GM12878 (cell line): ENCODE measurements around the gene HS3ST6. TPM values are rescaled to one million over a fixed set of nuclear protein-coding genes. Genes with fewer than 3 reads are reported as not detected.

Source experiments
- ATAC-seq: fragments of 200-7000 bp; cut with Tn5 transposase; 3 replicates; pipeline ENCODE4 v1.9.1; 2020; ENCODE audit warnings: mild to moderate bottlenecking, moderate library complexity
- BruUV-seq: library from RNA; stranded (reverse); fragments of 400-500 nt; replicated peaks from 2 replicates; lab custom pipeline; 2021; lab: Mats Ljungman, UMichigan
- CTCF ChIA-PET: fragments of 300-600 bp; sonication (Branson Sonifier 250); formaldehyde crosslinking; extraction: SDS; loops from one replicate; lab custom pipeline; 2021; ENCODE audit warnings: inconsistent platforms; lab: Yijun Ruan, JAX
- POLR2A ChIA-PET: fragments of 350-600 bp; formaldehyde crosslinking; extraction: SDS; loops from one replicate; lab custom pipeline; 2021; ENCODE audit warnings: inconsistent platforms; lab: Charles Lee
- RAD21 ChIA-PET: fragments of 300-600 bp; sonication (Branson Sonifier 250); formaldehyde crosslinking; loops from one replicate; lab custom pipeline; 2023; ENCODE audit warnings: antibody characterized with exemption; ENCODE audit not compliant: unreplicated experiment; lab: Charles Lee
- SMC1A ChIA-PET: fragments of 300-600 bp; sonication (Branson Sonifier 250); formaldehyde crosslinking; loops from one replicate; lab custom pipeline; 2023; ENCODE audit not compliant: unreplicated experiment, uncharacterized antibody; lab: Charles Lee
- DNase-seq: peaks from one replicate; pipeline ENCODE4 v3.0.0-alpha.2; 2011; ENCODE audit warnings: low read depth, low spot score
- FAIRE-seq: peaks from 3 replicates; lab custom pipeline; 2011; peaks lifted over from hg19 to GRCh38; lab: Jason Lieb, UNC
- H2AFZ ChIP-seq: 2 replicates; pipeline ENCODE4 v1.6.0; 2011; ENCODE audit warnings: low read depth, low read length, control low read depth; ENCODE audit not compliant: control insufficient read depth
- H3K27ac ChIP-seq: 2 replicates; pipeline ENCODE4 v1.5.1; 2011; ENCODE audit warnings: control low read depth; ENCODE audit not compliant: control insufficient read depth, insufficient read depth
- H3K27me3 ChIP-seq, 2 experiments: replicated peaks in 1 of 2; 2 replicates each; pipeline versions ENCODE4 v1.6.0 to v1.6.1; 2011; ENCODE audit warnings: low read length in 1 of 2; ENCODE audit not compliant: control insufficient read depth in 2 of 2, insufficient read depth in 2 of 2
- H3K36me3 ChIP-seq, 2 experiments: 2 replicates each; pipeline ENCODE4 v1.5.1; 2011; ENCODE audit warnings: low read length in 1 of 2; ENCODE audit not compliant: control insufficient read depth in 2 of 2, insufficient read depth in 2 of 2
- H3K4me1 ChIP-seq: 2 replicates; pipeline ENCODE4 v1.6.1; 2011; ENCODE audit warnings: mild to moderate bottlenecking, low read length, moderate library complexity, mixed read lengths; ENCODE audit not compliant: control insufficient read depth, insufficient read depth
- H3K4me2 ChIP-seq: 2 replicates; pipeline ENCODE4 v1.6.0; 2011; ENCODE audit warnings: control low read depth; ENCODE audit not compliant: control insufficient read depth, insufficient read depth
- H3K4me3 ChIP-seq: fragments of 200-600 bp; sonication (generic); 2 replicates; pipeline ENCODE4 v1.5.1; 2016
- H3K79me2 ChIP-seq: 2 replicates; pipeline ENCODE4 v1.6.0; 2011; ENCODE audit warnings: low read length; ENCODE audit not compliant: control insufficient read depth, insufficient read depth
- H3K9ac ChIP-seq: 2 replicates; pipeline ENCODE4 v1.8.0; 2011; ENCODE audit warnings: low read length, control low read depth, mixed read lengths; ENCODE audit not compliant: control insufficient read depth, insufficient read depth
- H3K9me3 ChIP-seq: replicated peaks from 3 replicates; pipeline ENCODE4 v1.5.1; 2011; ENCODE audit warnings: mild to moderate bottlenecking, low read length; ENCODE audit not compliant: control insufficient read depth, insufficient read depth
- H4K20me1 ChIP-seq: 2 replicates; pipeline ENCODE4 v1.6.0; 2011; ENCODE audit not compliant: control insufficient read depth, insufficient read depth
- ASH2L ChIP-seq: fragments of 300-600, 200-600 bp; sonication (generic); IDR thresholded peaks from 2 replicates; pipeline ENCODE4 v1.6.1; 2017; ENCODE audit warnings: low read depth, mild to moderate bottlenecking, borderline replicate concordance
- BCL11A ChIP-seq: IDR thresholded peaks from 2 replicates; pipeline ENCODE4 v1.6.1; 2011; ENCODE audit warnings: low read depth, low read length
- BCL3 ChIP-seq: IDR thresholded peaks from 2 replicates; pipeline ENCODE4 v1.6.1; 2011; ENCODE audit warnings: borderline replicate concordance, low read depth, mild to moderate bottlenecking, moderate library complexity, low read length; ENCODE audit not compliant: insufficient read depth, poor library complexity, severe bottlenecking
- BMI1 ChIP-seq: fragments of 450-650 bp; IDR thresholded peaks from 2 replicates; pipeline ENCODE4 v1.6.1; 2016; ENCODE audit warnings: mild to moderate bottlenecking, moderate library complexity, borderline replicate concordance
- BRCA1 ChIP-seq: IDR thresholded peaks from 2 replicates; pipeline ENCODE4 v1.6.1; 2011; ENCODE audit warnings: low read depth, low read length, improper control_type of control experiment
- CBFB ChIP-seq: IDR thresholded peaks from 2 replicates; pipeline ENCODE4 v1.6.1; 2016; ENCODE audit warnings: antibody characterized with exemption, low read depth
- CTCF ChIP-seq, 3 experiments: IDR thresholded peaks in 2 of 3; conservative IDR thresholded peaks in 1 of 3; 2 replicates each; pipeline ENCODE4 v1.5.1; 2011; ENCODE audit warnings: low read depth in 3 of 3, low read length in 3 of 3, mild to moderate bottlenecking in 3 of 3, control low read depth in 2 of 3, moderate library complexity in 2 of 3, inconsistent platforms in 1 of 3, mixed read lengths in 1 of 3; ENCODE audit not compliant: control insufficient read depth in 2 of 3, insufficient read depth in 1 of 3; ENCODE audit errors: extremely low read depth in 1 of 3
- EED ChIP-seq: sonication (generic); IDR thresholded peaks from 2 replicates; pipeline ENCODE4 v1.6.1; 2016; ENCODE audit warnings: antibody characterized with exemption, low read depth
- ELK1 ChIP-seq: IDR thresholded peaks from 2 replicates; pipeline ENCODE4 v1.6.1; 2012; ENCODE audit warnings: low read depth, low read length, improper control_type of control experiment
- IKZF1 ChIP-seq: fragments of 450-650 bp; conservative IDR thresholded peaks from 2 replicates; pipeline ENCODE4 v1.6.1; 2017; ENCODE audit warnings: antibody characterized with exemption, mild to moderate bottlenecking
- NBN ChIP-seq: fragments of 450-650 bp; IDR thresholded peaks from 2 replicates; pipeline ENCODE4 v1.6.1; 2016
- NR2C1 ChIP-seq: fragments of 450-650 bp; IDR thresholded peaks from 2 replicates; pipeline ENCODE4 v1.6.1; 2017; ENCODE audit warnings: antibody characterized with exemption, mild to moderate bottlenecking, moderate library complexity
- RCOR1 ChIP-seq: conservative IDR thresholded peaks from 2 replicates; pipeline ENCODE4 v1.6.1; 2012; ENCODE audit warnings: low read depth, low read length, improper control_type of control experiment
- SKIL ChIP-seq: fragments of 450-650 bp; IDR thresholded peaks from 2 replicates; pipeline ENCODE4 v1.6.1; 2017; ENCODE audit warnings: mild to moderate bottlenecking, low read depth, inconsistent platforms; ENCODE audit not compliant: poor library complexity, severe bottlenecking
- SMAD1 ChIP-seq: fragments of 450-650 bp; IDR thresholded peaks from 2 replicates; pipeline ENCODE4 v1.6.1; 2018; ENCODE audit warnings: mild to moderate bottlenecking, low read depth; ENCODE audit not compliant: partially characterized antibody
- SMAD5 ChIP-seq: IDR thresholded peaks from 2 replicates; pipeline ENCODE4 v1.6.1; 2016; ENCODE audit warnings: antibody characterized with exemption, low read depth
- SUPT20H ChIP-seq: IDR thresholded peaks from 2 replicates; pipeline ENCODE4 v1.6.1; 2011; ENCODE audit warnings: low read depth, mild to moderate bottlenecking, low read length, moderate library complexity, borderline replicate concordance; ENCODE audit not compliant: control insufficient read depth
- TAF1 ChIP-seq: IDR thresholded peaks from 2 replicates; pipeline ENCODE4 v1.6.1; 2011; ENCODE audit warnings: mild to moderate bottlenecking, low read depth, low read length, borderline replicate concordance
- ZNF217 ChIP-seq: fragments of 450-650 bp; IDR thresholded peaks from 2 replicates; pipeline ENCODE4 v1.6.1; 2017; ENCODE audit warnings: antibody characterized with exemption, mild to moderate bottlenecking
- WGBS: methylation state at CpG from one replicate; pipeline ENCODE4 v1.1.6; 2016; ENCODE audit warnings: low lambda C conversion rate; ENCODE audit not compliant: insufficient replicate concordance, insufficient coverage; ENCODE audit errors: missing lambda C conversion rate; 5-methylcytosine and 5-hydroxymethylcytosine counted together
- in situ Hi-C: fragments of 300-500 bp; cut with MboI; formaldehyde crosslinking; loops from 9 replicates; pipeline ENCODE4 v1.14.3; 2018; ENCODE audit warnings: mixed read lengths
- intact Hi-C: fragments of 100-400 bp; cut with micrococcal nuclease; formaldehyde crosslinking; loops from one replicate; pipeline ENCODE4 v1.14.2; 2022; ENCODE audit not compliant: unreplicated experiment
- polyA plus RNA-seq, 11 experiments: library from polyadenylated mRNA; depleted of rRNA in 4 of 11; unstranded in 6 of 11; stranded (reverse) in 5 of 11; fragments of >200 nt; fragmentation: Nextera tagmentation in 4 of 11; fragmentation: Illumina TruSeq in 1 of 11; extraction: Ambion mirVana in 4 of 11; extraction: Trizol in 1 of 11; gene quantifications; 1 replicate in 1 of 11; 2 replicates in 10 of 11; pipeline versions ENCODE4 v1.2.1 to v1.2.3, GENCODE V29; 2011 to 2016; ENCODE audit warnings: inconsistent platforms in 2 of 11, missing spikeins in 2 of 11, low read depth in 1 of 11
- total RNA-seq, 4 experiments: library from RNA; depleted of rRNA in 3 of 4; stranded (reverse); fragments of >200 nt in 3 of 4; fragmentation: Illumina TruSeq in 1 of 4; extraction: Trizol in 1 of 4; gene quantifications; 2 replicates each; pipeline versions ENCODE4 v1.2.1 to v1.2.3, GENCODE V29; 2013 to 2021

Gene HS3ST6
- total and polyA plus RNA-seq, 10 of the 15 experiments (the other 5 are each of a cell fraction or from before 2014, with no cell fraction given): not detected

- Histone ChIP-seq H3K27ac (no peak overlapping the region), H3K27me3 (no peaks in the 10 kb centered on the region; a peak in 1 of 4 replicates), H3K4me3 (no peak overlapping the region), H3K79me2 (no peaks in the 10 kb centered on the region), H3K4me1 (no peaks in the 10 kb centered on the region), H3K4me2 (no peak overlapping the region), H2AFZ (no peak overlapping the region), H3K9ac (no peak overlapping the region), H4K20me1 (no peaks in the 10 kb centered on the region), H3K9me3 (no peaks in the 10 kb centered on the region), H3K36me3 (no peaks in the 10 kb centered on the region)
- ATAC-seq (no peak), FAIRE-seq (no peak), DNase-seq (no peak)
- ChIA-PET CTCF (no interaction called here), POLR2A (interaction anchor here (1.0 kb wide), 1 partner anchor 15 kb away, joined by 3 read pairs; the partner anchor contains the start of gene RPS2), RAD21 (no interaction called here), SMC1A (interaction anchor here (0.7 kb wide), 1 partner anchor 22 kb away, joined by 3 read pairs; the partner anchor contains the start of gene TBL3)
- no peak for TF ChIP-seq IKZF1
- no peak for TF ChIP-seq BCL3
- TF ChIP-seq SUPT20H: no peak
- no peak for TF ChIP-seq ELK1
- TF ChIP-seq TAF1: no peak
- TF ChIP-seq NBN: no peak
- no peak for TF ChIP-seq ASH2L
- no peak for TF ChIP-seq SKIL
- TF ChIP-seq SMAD5: no peak
- no peak for TF ChIP-seq BCL11A
- TF ChIP-seq RCOR1: no peak
- no peak for TF ChIP-seq CBFB
- no peak for TF ChIP-seq BRCA1
- TF ChIP-seq CTCF (IDR thresholded peaks at IDR 0.05 in 2 of 3, conservative IDR thresholded peaks at IDR 0.05 in 1 of 3; ENCODE audit: control insufficient read depth in 2 of 3, extremely low read depth in 1 of 3, insufficient read depth in 1 of 3, low read depth in 3 of 3, low read length in 3 of 3): no peak
- no peak for TF ChIP-seq SMAD1
- TF ChIP-seq NR2C1: no peak
- no peak for TF ChIP-seq EED
- TF ChIP-seq ZNF217: no peak
- no peak for TF ChIP-seq BMI1
- in situ Hi-C loops: no loop called here
- 12% methylated on average over 7 of the region's 7 CpGs for WGBS
- intact Hi-C loops: no loop called here
- no TSS peak for BruUV-seq
Observed at GRCh38 chr16:1950047-1950446, 31.8 kb upstream of the HS3ST6 start.
